WTC11 (cell line): ENCODE measurements around the gene LAMA3. TPM values are rescaled to one million over a fixed set of nuclear protein-coding genes. Genes with fewer than 3 reads are reported as not detected.

Source experiments
- ATAC-seq: fragments of 200-7000 bp; cut with Tn5 transposase; 2 replicates; pipeline ENCODE4 v1.10.0; 2021; ENCODE audit warnings: mild to moderate bottlenecking, moderate library complexity
- CTCF ChIA-PET: fragments of 300-600 bp; sonication (Branson Sonifier 250); formaldehyde crosslinking; loops from one replicate; lab custom pipeline; 2021; ENCODE audit warnings: antibody characterized with exemption; lab: Charles Lee
- POLR2A ChIA-PET: fragments of 350-600 bp; sonication (Branson Sonifier 250); formaldehyde crosslinking; loops from one replicate; lab custom pipeline; 2021; ENCODE audit warnings: antibody characterized with exemption; lab: Charles Lee
- DNase-seq: peaks from one replicate; pipeline ENCODE4 v3.0.0; 2021; ENCODE audit warnings: low spot score
- H3K27ac Mint-ChIP-seq: 2 replicates; pipeline ENCODE4 v1.8.0; 2021; ENCODE audit warnings: mixed read lengths
- H3K27me3 Mint-ChIP-seq: 2 replicates; pipeline ENCODE4 v1.8.0; 2021; ENCODE audit warnings: low read depth, mild to moderate bottlenecking, moderate library complexity, mixed read lengths
- H3K36me3 Mint-ChIP-seq: 2 replicates; pipeline ENCODE4 v1.8.0; 2021; ENCODE audit warnings: mixed read lengths
- H3K4me1 Mint-ChIP-seq: 2 replicates; pipeline ENCODE4 v1.8.0; 2022; ENCODE audit warnings: mixed read lengths
- H3K4me3 Mint-ChIP-seq: 2 replicates; pipeline ENCODE4 v1.8.0; 2021; ENCODE audit warnings: mild to moderate bottlenecking, moderate library complexity, mixed read lengths
- H3K9me3 Mint-ChIP-seq: 2 replicates; pipeline ENCODE4 v1.8.0; 2021; ENCODE audit warnings: mixed read lengths
- AR ChIP-seq: fragments of 250-450 bp; sonication (Bioruptor Pico); IDR thresholded peaks from 2 replicates; pipeline ENCODE4 v1.9.0; 2021; ENCODE audit warnings: mild to moderate bottlenecking
- ATF6 ChIP-seq: sonication (generic); formaldehyde crosslinking; IDR thresholded peaks from 2 replicates; pipeline ENCODE4 v1.8.1; 2023; ENCODE audit warnings: mild to moderate bottlenecking, missing genetic modification reagents
- CBFB ChIP-seq: sonication (generic); formaldehyde crosslinking; IDR thresholded peaks from 2 replicates; pipeline ENCODE4 v1.8.1; 2022; ENCODE audit warnings: mild to moderate bottlenecking, low read depth, missing genetic modification reagents
- CREB1 ChIP-seq: sonication (generic); formaldehyde crosslinking; IDR thresholded peaks from 2 replicates; pipeline ENCODE4 v1.8.0; 2023; ENCODE audit warnings: mild to moderate bottlenecking, missing genetic modification reagents
- CTCF ChIP-seq: fragments of 200-600 bp; IDR thresholded peaks from 2 replicates; pipeline ENCODE4 v1.8.0; 2022; ENCODE audit warnings: antibody characterized with exemption
- E2F5 ChIP-seq: sonication (generic); formaldehyde crosslinking; IDR thresholded peaks from 2 replicates; pipeline ENCODE4 v1.8.1; 2022; ENCODE audit warnings: mild to moderate bottlenecking, moderate library complexity, missing genetic modification reagents
- ELF4 ChIP-seq: sonication (generic); formaldehyde crosslinking; IDR thresholded peaks from 2 replicates; pipeline ENCODE4 v1.8.1; 2022; ENCODE audit warnings: low read depth, mild to moderate bottlenecking, moderate library complexity, missing genetic modification reagents
- FOXJ3 ChIP-seq: sonication (generic); formaldehyde crosslinking; IDR thresholded peaks from 2 replicates; pipeline ENCODE4 v1.9.0; 2021; ENCODE audit warnings: missing genetic modification reagents, mild to moderate bottlenecking, borderline replicate concordance
- KAT7 ChIP-seq: sonication (generic); formaldehyde crosslinking; IDR thresholded peaks from 2 replicates; pipeline ENCODE4 v1.8.1; 2023; ENCODE audit warnings: missing genetic modification reagents, mild to moderate bottlenecking, borderline replicate concordance
- NFE2L1 ChIP-seq: sonication (generic); formaldehyde crosslinking; IDR thresholded peaks from 2 replicates; pipeline ENCODE4 v1.8.1; 2023; ENCODE audit warnings: missing genetic modification reagents
- NR1H2 ChIP-seq: sonication (generic); formaldehyde crosslinking; IDR thresholded peaks from 2 replicates; pipeline ENCODE4 v1.9.0; 2021; ENCODE audit warnings: mild to moderate bottlenecking, moderate library complexity, missing genetic modification reagents
- SMAD4 ChIP-seq: sonication (generic); formaldehyde crosslinking; IDR thresholded peaks from 2 replicates; pipeline ENCODE4 v1.8.0; 2022; ENCODE audit warnings: mild to moderate bottlenecking, missing genetic modification reagents
- TEAD4 ChIP-seq: sonication (generic); formaldehyde crosslinking; IDR thresholded peaks from 2 replicates; pipeline ENCODE4 v1.8.0; 2022; ENCODE audit warnings: mild to moderate bottlenecking, missing genetic modification reagents
- ZNF232 ChIP-seq: sonication (generic); formaldehyde crosslinking; IDR thresholded peaks from 2 replicates; pipeline ENCODE4 v1.8.0; 2022; ENCODE audit warnings: mild to moderate bottlenecking, missing genetic modification reagents
- ZNF396 ChIP-seq: fragments of 250-450 bp; sonication (Bioruptor Pico); IDR thresholded peaks from 2 replicates; pipeline ENCODE4 v1.8.0; 2021; ENCODE audit warnings: mild to moderate bottlenecking, moderate library complexity, borderline replicate concordance
- ZNF416 ChIP-seq: fragments of 250-450 bp; sonication (Bioruptor Pico); IDR thresholded peaks from 2 replicates; pipeline ENCODE4 v1.9.0; 2021; ENCODE audit warnings: mild to moderate bottlenecking, inconsistent platforms
- ZNF423 ChIP-seq: fragments of 250-450 bp; sonication (Bioruptor Pico); IDR thresholded peaks from 2 replicates; pipeline ENCODE4 v2.1.2; 2022; ENCODE audit warnings: mild to moderate bottlenecking, moderate library complexity
- ZNF512 ChIP-seq: sonication (generic); formaldehyde crosslinking; IDR thresholded peaks from 2 replicates; pipeline ENCODE4 v1.8.1; 2022; ENCODE audit warnings: missing genetic modification reagents, borderline replicate concordance
- ZNF532 ChIP-seq: fragments of 250-450 bp; sonication (Bioruptor Pico); IDR thresholded peaks from 2 replicates; pipeline ENCODE4 v1.9.0; 2021; ENCODE audit warnings: mild to moderate bottlenecking, borderline replicate concordance
- total RNA-seq: library from RNA; stranded (reverse); gene quantifications from 3 replicates; pipeline ENCODE4 v1.2.3, GENCODE V29; 2021

Gene LAMA3
- total RNA-seq, 1 experiment from 2014 or later: 0.83 TPM

- no peak for TF ChIP-seq ZNF532 (CRISPR knock-in tag)
- no peak for TF ChIP-seq TEAD4
- TF ChIP-seq ELF4: no peak
- TF ChIP-seq ZNF416: no peak
- no peak for TF ChIP-seq ZNF512 (CRISPR knock-in tag)
- TF ChIP-seq CBFB: no peak
These were observed 48.0 kb upstream of the LAMA3 start (continued) for GRCh38 chr18:23641143-23641720.

GRCh38 chr18:23641937-23642666 lies 47.2 kb upstream of the LAMA3 start:
- CTCF ChIA-PET: interaction anchor here (1.4 kb wide), 1 partner anchor 43 kb away, joined by 3 read pairs; no protein-coding TSS in a partner anchor
- ATAC-seq (no peak), DNase-seq (no peak)
- Mint-ChIP-seq H3K9me3 (peaks cover 16% of the 10 kb centered on the region), H3K4me1 (peaks cover 6% of the 10 kb centered on the region), H3K36me3 (peaks cover 11% of the 10 kb centered on the region), H3K27ac (no peak overlapping the region), H3K27me3 (peaks cover 3% of the 10 kb centered on the region; the same call in 1 of the 2 replicates), H3K4me3 (no peak overlapping the region)
- no peak for TF ChIP-seq ATF6
- TF ChIP-seq FOXJ3 (CRISPR knock-in tag): no peak
- no peak for TF ChIP-seq SMAD4 (CRISPR knock-in tag)
- no peak for TF ChIP-seq NR1H2 (CRISPR knock-in tag)
- no peak for TF ChIP-seq KAT7
- no peak for TF ChIP-seq ZNF423 (CRISPR knock-in tag)
- POLR2A ChIA-PET: no interaction called here

GRCh38 chr18:23643815-23644490 lies 45.3 kb upstream of the LAMA3 start:
- ChIA-PET CTCF (interaction anchor here (1.5 kb wide), 1 partner anchor 59 kb away, joined by 5 read pairs; no protein-coding TSS in a partner anchor), POLR2A (no interaction called here)
- no peak for ATAC-seq
- H3K27me3 Mint-ChIP-seq: peaks cover 3% of the 10 kb centered on the region; the same call in 1 of the 2 replicates
- no peak for DNase-seq
- H3K36me3 Mint-ChIP-seq: peaks cover 11% of the 10 kb centered on the region
- peaks cover 12% of the 10 kb centered on the region for H3K4me1 Mint-ChIP-seq
- peaks cover 16% of the 10 kb centered on the region for H3K9me3 Mint-ChIP-seq
- H3K4me3 Mint-ChIP-seq: no peak overlapping the region
- H3K27ac Mint-ChIP-seq: no peak overlapping the region
- TF ChIP-seq E2F5 (CRISPR knock-in tag) (no peak), ZNF232 (CRISPR knock-in tag) (no peak), CTCF (no peak), ZNF396 (CRISPR knock-in tag) (no peak), CREB1 (CRISPR knock-in tag) (no peak), AR (no peak), NFE2L1 (no peak)
